Transverse colon (tissue), 4 donors: ENCODE measurements around the gene DNHD1.

Experiments used
- CTCF ChIP-seq, 5 experiments: fragments of 200-600 bp in 3 of 5; fragments of 450-650 bp in 2 of 5; sonication (generic) in 3 of 5; IDR thresholded peaks; 1 replicate in 2 of 5; 2 replicates in 3 of 5; pipeline ENCODE4 v1.5.1; 2016 to 2017; ENCODE audit warnings: antibody characterized with exemption in 5 of 5, inconsistent platforms in 3 of 5, mild to moderate bottlenecking in 2 of 5, moderate library complexity in 1 of 5
- EP300 ChIP-seq: sonication (generic); formaldehyde crosslinking; IDR thresholded peaks from one replicate; pipeline ENCODE4 v1.6.1; 2017; ENCODE audit warnings: antibody characterized with exemption, low read depth
- POLR2A ChIP-seq: fragments of 450-650 bp; IDR thresholded peaks from one replicate; pipeline ENCODE4 v1.6.1; 2016; ENCODE audit warnings: antibody characterized with exemption, mild to moderate bottlenecking, moderate library complexity
- POLR2AphosphoS5 ChIP-seq, 3 donors: sonication (generic); formaldehyde crosslinking; IDR thresholded peaks; one replicate each; pipeline ENCODE4 v1.6.1; 2016; ENCODE audit warnings: antibody characterized with exemption in 3 of 3

- TF ChIP-seq CTCF (IDR thresholded peaks at IDR 0.05): no peak
- no peak for TF ChIP-seq POLR2A
- TF ChIP-seq EP300: no peak
- TF ChIP-seq POLR2AphosphoS5 (IDR thresholded peaks at IDR 0.05): no peak
These were observed 123.6 kb downstream of the DNHD1 start for GRCh38 chr11:6620636-6621035.
